ENCODE data around the gene SLC7A14.
"Not testable (repeated sequence)": the region's sequence is repeated elsewhere in the genome, so short reads cannot be mapped to it uniquely, and the experiment has no call there.

Gene SLC7A14

DNA sequence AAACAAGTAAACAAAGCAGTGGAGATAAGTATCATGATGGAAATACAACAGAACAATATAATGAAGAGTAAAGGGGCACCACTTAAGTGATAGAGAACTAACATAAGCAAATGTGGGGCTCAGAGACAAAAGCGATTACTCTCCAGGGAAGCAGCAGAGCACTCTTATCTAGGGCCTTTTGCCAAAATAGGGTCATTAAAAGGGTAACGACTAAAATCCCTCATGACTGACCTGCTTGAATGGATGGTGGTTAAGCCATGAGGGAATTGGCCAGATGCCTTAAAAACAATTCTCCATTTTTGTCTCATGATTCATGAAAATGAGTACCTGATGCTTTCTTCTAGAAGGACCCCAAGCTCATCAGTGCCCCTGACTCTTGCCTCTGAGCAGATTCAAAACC is 3.2 kb upstream of the SLC7A14 start:
- no peak for DNase-seq

- DNase-seq = no peak
These were observed 603 bp downstream of the SLC7A14 start for GRCh38 chr3:170585008-170585936.

- no peak for DNase-seq
These were observed 1.3 kb downstream of the SLC7A14 start for GRCh38 chr3:170584585-170585007.

GRCh38 chr3:170579646-170580045 is 6.2 kb downstream of the SLC7A14 start:
- no peak for DNase-seq

GRCh38 chr3:170572665-170573253 is 13.1 kb downstream of the SLC7A14 start:
- no peak for DNase-seq

DNA sequence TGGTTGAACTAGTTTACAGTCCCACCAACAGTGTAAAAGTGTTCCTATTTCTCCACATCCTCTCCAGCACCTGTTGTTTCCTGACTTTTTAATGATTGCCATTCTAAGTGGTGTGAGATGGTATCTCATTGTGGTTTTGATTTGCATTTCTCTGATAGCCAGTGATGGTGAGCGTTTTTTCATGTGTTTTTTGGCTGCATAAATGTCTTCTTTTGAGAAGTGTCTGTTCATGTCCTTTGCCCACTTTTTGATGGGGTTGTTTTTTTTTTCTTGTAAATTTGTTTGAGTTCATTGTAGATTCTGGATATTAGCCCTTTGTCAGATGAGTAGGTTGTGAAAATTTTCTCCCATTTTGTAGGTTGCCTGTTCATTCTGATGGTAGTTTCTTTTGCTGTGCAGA is 18.3 kb downstream of the SLC7A14 start:
- not testable (repeated sequence) for DNase-seq

DNA sequence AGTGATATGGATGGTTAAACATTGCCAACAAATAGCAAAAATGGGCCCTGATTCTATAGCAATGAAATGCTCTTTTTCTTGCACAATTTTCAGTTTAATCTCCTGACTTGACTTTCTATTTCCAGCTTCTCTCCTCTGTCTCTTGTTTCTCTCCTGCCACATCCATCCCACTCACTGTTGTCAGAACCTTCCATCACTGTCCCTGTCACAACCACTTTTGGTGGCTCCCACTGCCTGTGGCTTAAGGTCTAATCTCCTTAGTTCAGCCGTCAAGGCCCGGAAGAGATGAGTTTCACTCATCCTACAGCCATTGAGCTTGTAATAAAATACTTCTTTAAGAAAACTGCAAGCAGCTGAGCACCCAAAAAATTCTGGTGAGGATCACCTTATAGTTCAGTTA is 19.5 kb downstream of the SLC7A14 start:
- DNase-seq = no peak

DNA sequence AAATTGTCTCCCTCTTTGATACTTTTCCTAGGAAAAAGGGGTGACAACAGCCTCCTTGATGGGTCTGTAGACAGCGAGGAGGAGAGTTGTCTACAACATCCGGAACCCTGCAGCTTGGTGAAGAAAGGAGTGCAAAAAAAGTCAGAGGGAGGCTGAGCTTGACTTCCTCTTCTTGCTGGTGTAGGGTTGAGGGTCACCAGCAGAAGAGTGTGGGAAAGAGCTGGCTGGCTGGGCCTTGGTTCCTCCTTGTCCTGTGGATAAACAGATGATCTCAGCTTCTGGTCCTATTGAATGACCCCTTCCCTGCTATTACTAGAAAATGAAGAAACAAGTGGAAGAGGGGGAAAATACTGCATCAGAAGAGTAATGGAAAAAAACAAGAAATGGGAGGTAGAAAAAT is 20.4 kb downstream of the SLC7A14 start:
- no peak for DNase-seq

DNA sequence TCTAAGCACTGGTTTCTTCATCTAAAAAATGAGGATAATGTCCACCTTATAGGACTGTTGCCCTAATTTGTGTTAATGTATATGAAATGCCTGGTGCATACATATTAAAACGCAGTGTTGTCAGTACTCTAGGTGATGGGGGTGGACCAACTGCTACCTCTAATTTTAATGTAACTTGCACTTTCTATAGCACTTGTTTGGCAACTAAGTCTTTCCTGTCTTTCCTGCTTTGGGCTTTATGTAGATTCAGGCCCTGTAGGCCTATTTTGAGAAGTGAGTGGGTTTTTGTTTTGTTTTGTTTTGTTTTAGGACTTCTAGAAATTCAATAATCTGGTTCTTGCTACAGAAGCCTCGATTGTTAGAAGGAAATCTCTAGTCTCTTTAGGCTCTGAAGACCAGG is 21.2 kb downstream of the SLC7A14 start:
- no peak for DNase-seq

GRCh38 chr3:170563712-170564423 is 22.0 kb downstream of the SLC7A14 start:
- DNase-seq = no peak

DNA sequence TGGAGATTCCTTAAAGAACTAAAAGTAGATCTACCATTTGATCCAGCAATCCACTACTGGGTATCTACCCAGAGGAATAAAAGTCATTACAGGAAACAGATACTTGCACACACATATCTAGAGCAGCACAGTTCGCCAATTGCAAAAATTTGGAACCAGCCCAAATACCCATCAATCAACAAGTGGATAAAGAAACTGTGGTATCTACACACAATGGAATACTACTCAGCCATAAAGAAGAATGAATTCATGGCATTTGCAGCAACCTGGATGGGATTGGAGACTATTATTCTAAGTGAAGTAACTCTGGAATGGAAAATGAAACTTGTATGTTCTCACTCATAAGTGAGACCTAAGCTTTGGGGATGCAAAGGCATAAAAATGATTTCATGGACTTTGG is 23.8 kb downstream of the SLC7A14 start:
- no peak for DNase-seq

- no peak for DNase-seq
These were observed 25.0 kb downstream of the SLC7A14 start for GRCh38 chr3:170560717-170561382.

DNA sequence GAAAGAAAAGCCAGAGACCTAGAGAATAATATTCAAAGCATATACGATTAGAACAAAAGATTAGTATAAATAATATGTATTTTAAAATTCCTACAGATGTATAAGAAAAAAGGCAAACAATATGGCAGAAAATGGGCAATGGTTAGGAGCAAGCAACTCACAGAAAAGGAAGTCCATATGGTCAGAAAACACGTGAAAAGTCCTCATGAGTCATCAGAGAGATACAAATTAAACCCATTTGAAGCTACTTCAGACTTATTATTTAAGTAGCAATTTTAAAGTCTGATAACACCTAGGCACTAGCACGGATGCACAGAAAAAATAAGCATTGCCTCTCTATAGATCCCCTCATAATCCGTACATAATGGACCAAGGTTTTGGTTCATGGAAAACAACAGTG is 25.6 kb downstream of the SLC7A14 start:
- no peak for DNase-seq

DNA sequence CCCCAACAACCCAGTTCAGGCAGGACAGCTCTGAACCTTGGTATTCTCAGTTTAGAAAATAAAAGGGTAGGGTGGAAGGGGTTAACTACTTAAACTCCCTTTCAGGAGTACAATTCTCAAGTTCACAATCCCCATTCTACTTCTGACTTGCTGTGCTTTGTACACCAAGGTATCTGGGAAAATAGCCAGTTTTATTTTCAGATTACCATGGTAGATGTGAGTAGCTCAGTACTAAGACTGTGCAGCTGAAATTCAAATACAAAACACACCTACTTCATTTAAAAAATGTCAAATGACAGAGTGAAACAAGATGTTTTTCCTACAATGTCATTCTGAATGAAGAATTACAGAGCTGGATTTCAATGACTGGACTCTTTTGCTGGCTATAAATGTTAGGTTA is 27.4 kb downstream of the SLC7A14 start:
- DNase-seq = no peak

DNA sequence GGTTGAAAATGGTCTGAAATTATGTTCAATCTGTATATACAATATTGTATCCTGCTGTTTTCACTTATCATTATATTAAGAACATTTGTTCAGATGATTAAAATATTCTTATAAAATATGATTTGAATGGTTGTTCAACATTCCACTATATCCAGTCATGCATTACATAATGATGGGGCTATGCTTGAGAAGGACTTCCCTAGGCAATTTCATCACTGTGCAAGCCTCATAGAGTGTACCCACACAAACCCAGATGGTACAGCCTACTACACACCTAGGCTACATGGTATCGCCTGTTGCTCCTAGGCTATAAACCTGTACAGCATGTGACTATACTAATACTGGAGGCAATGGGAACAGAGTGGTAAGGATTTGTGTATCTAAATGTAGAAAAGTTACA is 30.5 kb downstream of the SLC7A14 start:
- no peak for DNase-seq

DNA sequence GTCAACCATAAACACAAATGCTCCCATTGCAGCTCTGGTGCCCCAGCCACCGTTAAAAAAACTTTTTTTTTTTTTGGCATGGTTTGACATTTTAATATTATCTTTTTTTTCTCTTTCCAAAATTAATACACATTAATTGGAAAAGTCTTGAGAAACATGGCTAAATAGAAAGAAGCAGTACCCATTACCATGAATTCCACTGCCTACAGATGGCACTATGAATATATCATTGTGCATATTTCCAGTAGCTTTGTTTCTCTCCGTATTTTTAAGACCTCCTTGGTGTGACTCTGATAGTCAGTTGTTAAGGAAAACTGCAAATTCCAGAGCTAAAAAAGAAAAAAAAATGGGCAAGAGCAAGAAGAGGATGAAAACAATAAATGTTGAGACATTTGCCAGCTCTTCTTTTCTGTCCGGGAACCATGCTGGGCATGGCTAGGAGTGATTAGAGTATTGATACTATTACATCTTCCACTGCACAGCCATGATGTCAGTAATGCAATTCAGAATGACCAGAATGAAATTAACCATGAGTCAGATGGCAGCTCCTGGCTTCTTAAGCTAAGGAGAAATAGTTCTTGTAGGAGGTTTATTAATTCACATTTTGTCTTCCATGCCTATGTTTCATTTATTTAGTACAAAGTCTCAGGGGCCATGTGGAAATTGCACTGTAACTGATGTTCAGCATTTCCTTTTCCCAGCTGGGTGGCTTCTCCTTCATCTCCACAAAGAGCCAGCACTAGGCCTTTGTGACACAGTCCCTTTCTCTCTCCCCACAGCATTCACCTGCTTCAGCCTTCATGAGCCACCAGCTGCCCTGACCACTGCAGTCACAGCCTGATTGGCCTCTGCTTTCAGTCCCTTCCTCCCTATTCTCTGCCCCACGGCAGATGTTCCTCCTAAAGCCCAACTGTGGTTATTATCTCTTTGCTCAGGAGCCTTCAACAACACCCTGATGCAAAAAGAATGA is 31.8 kb downstream of the SLC7A14 start:
- DNase-seq = no peak

GRCh38 chr3:170551252-170551651 is 34.6 kb downstream of the SLC7A14 start:
- DNase-seq = no peak

- no peak for DNase-seq
These were observed 43.2 kb downstream of the SLC7A14 start for GRCh38 chr3:170542704-170543103.

GRCh38 chr3:170539897-170540296 is 46.0 kb downstream of the SLC7A14 start:
- no peak for DNase-seq

DNA sequence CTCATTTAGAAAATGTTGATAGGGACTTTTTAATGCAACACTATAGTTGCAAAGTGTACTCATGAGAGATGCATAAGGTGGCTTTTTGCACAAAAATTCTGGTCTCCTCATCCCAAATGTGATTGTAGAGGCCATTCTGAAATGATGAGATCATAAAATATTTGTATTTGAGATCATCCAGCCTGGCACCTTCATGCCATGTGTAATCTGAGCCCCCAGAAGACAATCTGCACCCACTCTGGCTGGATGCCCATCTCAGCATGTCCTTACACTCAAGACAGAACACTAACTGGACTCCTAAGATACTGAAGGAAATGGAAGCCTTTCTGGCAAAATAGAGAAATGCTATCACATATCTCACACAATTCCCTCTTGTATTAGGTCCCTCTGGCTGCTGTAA is 49.2 kb downstream of the SLC7A14 start:
- no peak for DNase-seq

DNA sequence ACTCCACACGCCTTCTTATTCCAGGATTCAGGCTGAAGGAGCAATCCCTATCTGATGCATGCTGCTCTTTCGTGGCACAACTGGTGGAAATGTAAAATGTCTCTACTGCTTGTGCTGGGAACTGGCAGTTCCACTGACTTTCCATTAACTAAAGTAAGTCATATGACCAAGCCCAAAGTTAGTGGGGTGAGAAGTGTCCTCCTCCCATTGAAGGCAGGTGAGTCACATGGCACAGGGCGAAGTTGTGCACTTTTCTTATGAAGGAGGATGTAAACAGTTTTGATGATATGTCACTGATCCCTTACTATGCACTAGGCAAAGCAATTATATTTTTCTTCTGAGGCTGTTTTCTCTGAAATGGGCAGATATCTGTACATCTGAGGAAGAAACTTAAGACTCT is 51.6 kb downstream of the SLC7A14 start:
- no peak for DNase-seq

- DNase-seq = peak; percentile 57
These were observed 53.3 kb downstream of the SLC7A14 start for GRCh38 chr3:170532573-170532972.

Data from NCI-H187 treated with DMSO at 0.1 percent for 48 hours (cell line).